Fibroblast of gingiva (primary cell): ENCODE measurements around the gene ALPG.
A peak's percentile ranks its signal among the peaks of the same experiment; 100 is the strongest.
"Not testable (repeated sequence)": the region's sequence is repeated elsewhere in the genome, so short reads cannot be mapped to it uniquely, and the experiment has no call there.

ENCODE experiments used
- DNase-seq: peaks from one replicate; pipeline ENCODE4 v3.0.0-alpha.2; 2011; ENCODE audit warnings: low read depth

The ALPG gene

DNA sequence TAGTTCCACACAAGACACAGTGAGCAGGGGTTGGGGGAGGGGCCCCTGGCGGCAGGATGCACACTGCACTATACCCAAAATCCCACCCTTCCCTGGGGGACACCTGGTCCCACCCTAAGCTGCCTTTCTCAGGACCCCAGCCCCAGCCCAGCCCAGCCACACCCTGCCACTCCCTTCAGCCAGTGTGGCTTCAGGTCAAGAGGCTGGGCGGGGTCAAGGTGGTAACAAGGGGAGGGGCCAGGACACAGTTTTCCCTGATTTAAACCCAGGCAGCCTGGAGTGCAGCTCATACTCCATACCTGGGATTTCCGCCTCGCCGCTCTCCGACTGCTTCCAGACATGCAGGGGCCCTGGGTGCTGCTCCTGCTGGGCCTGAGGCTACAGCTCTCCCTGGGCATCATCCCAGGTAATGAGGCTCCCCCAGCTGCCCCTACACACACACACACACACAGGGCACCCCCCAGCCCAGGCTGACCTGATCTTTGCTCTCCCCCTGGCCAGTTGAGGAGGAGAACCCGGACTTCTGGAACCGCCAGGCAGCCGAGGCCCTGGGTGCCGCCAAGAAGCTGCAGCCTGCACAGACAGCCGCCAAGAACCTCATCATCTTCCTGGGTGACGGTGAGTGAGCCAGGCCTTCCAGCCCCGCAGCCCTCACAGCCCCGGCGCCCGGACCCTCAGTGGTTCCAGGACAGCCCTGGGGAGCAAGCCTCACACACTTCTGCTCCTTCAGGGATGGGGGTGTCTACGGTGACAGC, at the start of gene ALPG:
TSS of gene ALPG (plus strand) at position 289 of the 755 bp plus-strand sequence. CDS start at position 340, 51 bp downstream.
- no peak for DNase-seq

DNA sequence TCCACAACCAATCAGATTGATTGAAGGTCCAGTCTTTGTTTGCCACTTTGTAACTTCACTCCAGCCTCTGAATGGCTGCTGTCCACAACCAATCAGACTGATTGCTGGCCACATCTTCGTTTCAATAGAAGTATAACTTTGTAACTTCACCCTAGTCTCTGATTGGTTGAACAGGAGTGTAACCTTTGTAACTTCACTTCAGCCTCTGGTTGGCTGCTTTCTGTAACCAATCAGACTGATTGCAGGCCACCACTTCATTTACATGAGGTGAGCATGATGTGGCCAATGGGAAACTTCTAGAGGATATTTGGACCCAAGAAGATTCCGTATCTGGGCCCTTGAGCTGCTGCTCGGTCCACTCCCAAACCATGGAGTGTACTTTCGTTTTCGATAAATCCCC, 45.0 kb upstream of the ALPG start:
- no peak for DNase-seq

- no peak for DNase-seq
Measured at GRCh38 chr2:232362174-232362900, 44.3 kb upstream of the ALPG start.

GRCh38 chr2:232363064-232363783, 43.4 kb upstream of the ALPG start:
- DNase-seq, result not testable (repeated sequence)

DNA sequence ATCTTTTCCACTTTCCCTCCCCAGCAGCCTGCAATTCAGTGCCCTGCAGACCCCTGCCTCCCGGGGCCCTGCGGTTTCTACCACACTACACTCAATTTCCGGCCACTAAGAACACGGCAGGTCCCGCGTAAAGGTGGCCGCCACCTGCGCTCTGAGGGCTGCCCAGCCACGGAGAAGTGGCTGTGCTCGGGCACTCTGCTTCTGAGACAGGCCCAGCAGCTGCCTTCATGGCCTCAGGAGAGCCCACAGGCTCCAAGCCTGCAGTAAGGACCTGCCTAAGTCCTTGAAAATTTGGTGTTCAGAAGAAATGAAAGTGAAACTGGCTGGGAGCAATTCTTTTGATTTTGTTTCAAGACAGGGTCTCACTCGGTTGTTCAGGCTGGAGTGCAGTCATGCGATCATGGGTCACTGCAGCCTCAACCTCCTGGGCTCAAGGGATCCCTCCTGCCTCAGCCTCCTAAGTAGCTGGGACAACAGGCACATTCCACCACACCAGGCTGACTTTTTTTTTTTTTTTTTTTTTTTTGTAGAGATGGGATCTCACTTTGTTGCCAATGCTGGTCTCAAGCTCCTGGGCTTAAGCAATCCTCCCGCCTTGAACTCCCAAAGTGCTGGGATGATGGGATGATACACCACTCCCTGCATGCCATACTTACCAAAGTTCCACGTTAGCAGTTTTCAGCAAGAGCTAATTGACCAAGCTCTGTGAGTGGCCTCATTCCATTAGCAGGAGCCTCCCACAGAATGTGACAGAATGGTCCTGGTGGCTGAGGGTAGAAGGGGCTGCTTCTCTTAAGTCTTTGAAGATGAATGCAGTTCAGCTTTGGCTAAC, 42.6 kb upstream of the ALPG start:
- peak; percentile 8 for DNase-seq

DNA sequence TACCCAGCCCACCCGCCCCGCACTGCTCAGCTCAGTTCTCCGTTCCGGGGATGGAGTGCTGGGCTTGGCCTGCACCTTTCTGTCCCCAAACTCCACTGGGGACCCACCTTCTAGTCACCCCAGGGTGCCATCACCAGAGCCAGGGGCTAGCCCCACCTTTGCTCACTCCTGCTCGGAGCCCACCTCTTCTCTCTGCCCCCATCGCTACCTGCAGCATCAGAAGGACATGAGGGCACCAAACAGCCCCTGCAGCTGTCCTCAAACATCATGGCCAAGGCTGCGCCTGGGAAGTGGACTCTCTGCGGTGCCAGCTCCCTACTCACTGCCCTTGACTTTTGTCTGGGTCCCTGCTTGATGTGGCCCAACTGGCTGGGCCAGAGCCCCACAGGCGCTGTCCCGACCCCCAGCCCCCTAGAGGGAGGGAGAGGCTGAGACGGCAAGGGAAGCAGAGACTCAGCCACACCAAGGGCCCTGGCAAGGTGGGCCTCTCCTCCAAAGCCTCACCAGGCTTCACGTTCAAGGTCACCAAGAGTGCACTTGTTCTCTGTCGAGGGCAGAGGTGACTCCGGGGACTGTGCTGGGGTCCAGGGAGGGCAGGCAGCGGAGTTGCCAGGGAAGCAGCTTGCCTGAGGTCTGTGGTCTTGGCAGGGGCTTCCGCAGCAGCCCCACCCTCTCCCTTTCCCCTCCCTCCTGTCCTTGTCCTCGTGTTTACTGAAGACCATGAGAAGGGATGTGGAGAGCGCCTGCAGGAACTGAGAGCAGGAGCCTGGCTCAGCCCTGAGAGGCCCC, 41.6 kb upstream of the ALPG start:
- not testable (repeated sequence) for DNase-seq

GRCh38 chr2:232365621-232366321, 40.9 kb upstream of the ALPG start:
- DNase-seq, result no peak

DNA sequence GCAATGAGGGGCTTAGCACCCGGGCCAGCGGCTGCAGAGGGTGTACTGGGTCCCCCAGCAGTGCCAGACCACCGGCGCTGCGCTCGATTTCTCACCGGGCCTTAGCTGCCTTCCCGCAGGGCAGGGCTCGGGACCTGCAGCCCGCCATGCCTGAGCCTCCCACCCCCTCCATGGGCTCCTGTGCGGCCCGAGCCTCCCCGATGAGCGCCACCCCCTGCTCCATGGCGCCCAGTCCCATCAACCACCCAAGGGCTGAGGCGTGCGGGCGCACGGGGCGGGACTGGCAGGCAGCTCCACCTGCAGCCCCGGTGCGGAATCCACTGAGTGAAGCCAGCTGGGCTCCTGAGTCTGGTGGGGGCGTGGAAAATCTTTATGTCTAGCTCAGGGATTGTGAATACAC, 40.2 kb upstream of the ALPG start:
- DNase-seq, result not testable (repeated sequence)

- no peak for DNase-seq
Measured at GRCh38 chr2:232367016-232367415, 39.6 kb upstream of the ALPG start.

DNA sequence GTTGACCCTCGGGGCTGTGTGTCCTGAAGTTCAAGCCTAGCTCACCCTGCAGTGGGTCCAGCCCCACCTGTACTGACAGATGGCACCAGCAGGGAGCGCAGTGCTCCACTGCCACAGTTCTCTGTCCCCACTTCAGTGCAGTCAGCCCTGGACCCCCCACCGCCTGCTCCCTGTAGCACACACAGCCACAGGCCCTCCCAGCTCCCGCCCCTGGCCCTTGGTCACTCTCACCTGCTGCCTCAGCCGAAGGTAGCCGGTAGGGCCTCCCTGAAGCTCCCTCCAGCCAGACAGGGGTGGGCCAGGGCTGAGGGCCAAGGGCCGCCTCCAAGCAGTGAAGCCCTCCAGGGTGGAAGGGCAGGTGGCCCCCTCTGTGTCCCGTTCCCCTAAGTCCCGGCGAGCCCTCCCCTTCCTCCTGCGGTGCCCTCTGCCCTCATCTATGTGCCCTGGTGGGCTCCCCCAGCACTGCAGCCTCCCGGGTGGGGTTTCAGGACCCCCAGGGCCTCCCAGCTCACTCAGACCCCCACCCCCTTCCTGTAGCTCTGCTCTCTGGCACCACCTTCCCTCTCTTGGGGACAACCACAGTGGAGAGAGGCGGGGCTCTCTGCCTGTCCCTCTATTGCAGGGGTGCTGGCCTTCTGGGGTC, 38.9 kb upstream of the ALPG start:
- no peak for DNase-seq

- DNase-seq, result no peak
Measured at GRCh38 chr2:232368311-232368731, 38.3 kb upstream of the ALPG start.

- DNase-seq, result no peak
Measured at GRCh38 chr2:232369126-232369951, 37.3 kb upstream of the ALPG start.

GRCh38 chr2:232370007-232370406, 36.6 kb upstream of the ALPG start:
- DNase-seq, result not testable (repeated sequence)

DNA sequence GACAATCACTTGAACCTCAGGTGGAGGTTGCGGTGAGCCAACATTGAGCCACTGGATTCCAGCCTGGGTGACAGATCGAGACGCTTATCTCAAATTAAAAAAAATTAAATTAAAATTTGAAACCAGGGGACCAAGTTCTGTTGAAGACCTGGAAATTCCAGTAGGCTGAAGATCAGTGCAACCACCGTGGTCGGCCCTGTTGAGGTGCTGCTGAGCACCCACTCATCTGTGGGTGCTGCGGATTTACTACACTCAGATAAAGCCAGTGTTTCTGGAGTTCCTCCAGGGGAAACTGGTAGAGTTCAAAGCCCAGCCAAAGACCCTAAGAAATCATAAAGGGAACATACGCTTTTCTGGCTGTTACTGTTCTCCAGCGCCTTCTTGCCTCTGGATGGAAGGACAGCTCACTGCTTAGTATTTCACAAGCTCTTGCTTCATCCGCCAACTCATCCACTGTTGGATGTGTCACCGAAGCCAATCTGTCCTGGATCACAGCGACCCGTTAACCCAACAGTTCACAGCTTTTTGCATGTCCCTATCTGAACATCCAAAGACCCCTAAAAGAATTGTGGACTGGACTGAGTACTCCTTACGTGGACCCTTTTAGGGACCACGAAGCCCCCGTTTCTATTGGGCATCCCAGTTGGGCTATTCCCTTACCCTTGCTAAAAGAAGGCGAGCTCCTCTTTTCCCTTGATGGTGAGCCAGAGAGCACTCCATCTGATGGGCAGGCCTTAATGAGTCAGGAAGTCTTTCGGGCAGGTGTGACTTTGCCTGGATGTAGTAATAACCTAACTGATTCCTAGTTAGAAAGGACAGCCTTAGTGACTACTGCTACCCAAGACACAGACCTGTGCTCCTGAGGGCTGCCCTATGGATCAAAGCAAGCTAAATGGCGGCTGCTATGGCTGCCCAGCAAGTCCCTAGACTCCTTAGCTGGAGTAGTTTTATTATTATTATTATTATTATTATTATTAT, 34.1 kb upstream of the ALPG start:
- peak; percentile 19 for DNase-seq

- DNase-seq, result no peak
Measured at GRCh38 chr2:232374356-232374755, 32.3 kb upstream of the ALPG start.

- DNase-seq, result no peak
Measured at GRCh38 chr2:232375164-232375563, 31.5 kb upstream of the ALPG start.

- no peak for DNase-seq
Measured at GRCh38 chr2:232376260-232376659, 30.4 kb upstream of the ALPG start.

GRCh38 chr2:232376713-232377112, 29.9 kb upstream of the ALPG start:
- no peak for DNase-seq
